ENCODE results near the gene SMIM41. TPM values are rescaled to one million over a fixed set of nuclear protein-coding genes. Genes with fewer than 3 reads are reported as not detected.

The SMIM41 gene
- total RNA-seq, 1 experiment from 2014 or later, result not detected

GRCh38 chr12:52067081-52067374, 12.5 kb upstream of the SMIM41 start:
- TF ChIP-seq, protein P1, sequence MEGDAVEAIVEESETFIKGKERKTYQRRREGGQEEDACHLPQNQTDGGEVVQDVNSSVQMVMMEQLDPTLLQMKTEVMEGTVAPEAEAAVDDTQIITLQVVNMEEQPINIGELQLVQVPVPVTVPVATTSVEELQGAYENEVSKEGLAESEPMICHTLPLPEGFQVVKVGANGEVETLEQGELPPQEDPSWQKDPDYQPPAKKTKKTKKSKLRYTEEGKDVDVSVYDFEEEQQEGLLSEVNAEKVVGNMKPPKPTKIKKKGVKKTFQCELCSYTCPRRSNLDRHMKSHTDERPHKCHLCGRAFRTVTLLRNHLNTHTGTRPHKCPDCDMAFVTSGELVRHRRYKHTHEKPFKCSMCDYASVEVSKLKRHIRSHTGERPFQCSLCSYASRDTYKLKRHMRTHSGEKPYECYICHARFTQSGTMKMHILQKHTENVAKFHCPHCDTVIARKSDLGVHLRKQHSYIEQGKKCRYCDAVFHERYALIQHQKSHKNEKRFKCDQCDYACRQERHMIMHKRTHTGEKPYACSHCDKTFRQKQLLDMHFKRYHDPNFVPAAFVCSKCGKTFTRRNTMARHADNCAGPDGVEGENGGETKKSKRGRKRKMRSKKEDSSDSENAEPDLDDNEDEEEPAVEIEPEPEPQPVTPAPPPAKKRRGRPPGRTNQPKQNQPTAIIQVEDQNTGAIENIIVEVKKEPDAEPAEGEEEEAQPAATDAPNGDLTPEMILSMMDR (conservative IDR thresholded peaks at IDR 0.05), result no peak
- TF ChIP-seq EZH2 (IDR thresholded peaks at IDR 0.05; ENCODE audit: low read depth), result no peak
- no peaks in the 10 kb centered on the region for H3K9me3 ChIP-seq (ENCODE audit: insufficient read depth, low read depth)
- H3K4me2 ChIP-seq, result no peak overlapping the region
- no peak overlapping the region for H3K27ac ChIP-seq
- H3F3A ChIP-seq (ENCODE audit: insufficient read depth, low read depth), result peaks cover 6% of the 10 kb centered on the region
- POLR2A ChIA-PET (ENCODE audit: unreplicated experiment), result no interaction called here
- CTCF ChIA-PET, result no interaction called here
- peaks cover 3% of the 10 kb centered on the region; the same call in 1 of the 2 replicates for H3K36me3 ChIP-seq (ENCODE audit: low read depth)
- peaks cover 6% of the 10 kb centered on the region; the same call in 1 of the 2 replicates for H3K27me3 ChIP-seq (ENCODE audit: insufficient read depth, low read depth)
- H4K20me1 ChIP-seq (ENCODE audit: insufficient read depth), result peaks cover 8% of the 10 kb centered on the region
- H2AFZ ChIP-seq, result no peak overlapping the region
- peaks cover 22% of the 10 kb centered on the region for H3K79me2 ChIP-seq (ENCODE audit: low read depth)
- no peak for DNase-seq
- no peak overlapping the region for H3K4me3 ChIP-seq
- intact Hi-C loops (cut with micrococcal nuclease; ENCODE audit: unreplicated experiment), result no loop called here
- no peaks in the 10 kb centered on the region for H3K9me2 ChIP-seq (ENCODE audit: insufficient read depth)
- H3K4me1 ChIP-seq (replicated peaks; ENCODE audit: insufficient read depth), result peaks cover 16% of the 10 kb centered on the region
- no TSS peak for BruUV-seq (replicated peaks)

GRCh38 chr12:52069327-52070184, 9.9 kb upstream of the SMIM41 start, which contains the start of gene ATG101:
TSS of gene ATG101 (plus strand) at chr12:52069978. CDS start at chr12:52073651, 3,673 bp downstream.
- peaks cover 6% of the 10 kb centered on the region; the same call in 1 of the 2 replicates for H3K27me3 ChIP-seq (ENCODE audit: insufficient read depth, low read depth)
- intact Hi-C loops (cut with micrococcal nuclease; ENCODE audit: unreplicated experiment), result loop anchor here (1.0 kb wide), 1 partner anchor 44 kb away; no protein-coding TSS in a partner anchor
- H2AFZ ChIP-seq, result peak within 1 kb of the TSS; percentile 82
- H3K4me2 ChIP-seq, result peak within 1 kb of the TSS; percentile 88
- peak within 1 kb of the TSS; percentile 80 for H3K27ac ChIP-seq
- peaks cover 20% of the 10 kb centered on the region for H3K4me1 ChIP-seq (replicated peaks; ENCODE audit: insufficient read depth)
- peaks cover 24% of the 10 kb centered on the region for H4K20me1 ChIP-seq (ENCODE audit: insufficient read depth)
- TF ChIP-seq, protein P1 (conservative IDR thresholded peaks at IDR 0.05), result no peak
- TF ChIP-seq EZH2 (IDR thresholded peaks at IDR 0.05; ENCODE audit: low read depth), result no peak
- DNase-seq, result peak; percentile 87
- H3F3A ChIP-seq (ENCODE audit: insufficient read depth, low read depth), result peaks cover 6% of the 10 kb centered on the region
- no TSS peak for BruUV-seq (replicated peaks)
- ChIA-PET POLR2A (ENCODE audit: unreplicated experiment) (interaction anchor here (0.6 to 1.2 kb wide), 6 partner anchors 24 to 39 kb away, joined by 3 to 11 read pairs (median 4); no protein-coding TSS in a partner anchor), CTCF (interaction anchor here (0.5 to 3.3 kb wide), 9 partner anchors 14 to 1026 kb away, joined by 3 to 20 read pairs (median 5); partner anchors contain the start of genes KRT8 and NR4A1)
- peaks cover 46% of the 10 kb centered on the region for H3K79me2 ChIP-seq (ENCODE audit: low read depth)
- no peaks in the 10 kb centered on the region for H3K9me2 ChIP-seq (ENCODE audit: insufficient read depth)
- H3K4me3 ChIP-seq, result peak within 1 kb of the TSS; percentile 89
- H3K9me3 ChIP-seq (ENCODE audit: insufficient read depth, low read depth), result no peaks in the 10 kb centered on the region
- peaks cover 14% of the 10 kb centered on the region; the same call in 1 of the 2 replicates for H3K36me3 ChIP-seq (ENCODE audit: low read depth)

DNA sequence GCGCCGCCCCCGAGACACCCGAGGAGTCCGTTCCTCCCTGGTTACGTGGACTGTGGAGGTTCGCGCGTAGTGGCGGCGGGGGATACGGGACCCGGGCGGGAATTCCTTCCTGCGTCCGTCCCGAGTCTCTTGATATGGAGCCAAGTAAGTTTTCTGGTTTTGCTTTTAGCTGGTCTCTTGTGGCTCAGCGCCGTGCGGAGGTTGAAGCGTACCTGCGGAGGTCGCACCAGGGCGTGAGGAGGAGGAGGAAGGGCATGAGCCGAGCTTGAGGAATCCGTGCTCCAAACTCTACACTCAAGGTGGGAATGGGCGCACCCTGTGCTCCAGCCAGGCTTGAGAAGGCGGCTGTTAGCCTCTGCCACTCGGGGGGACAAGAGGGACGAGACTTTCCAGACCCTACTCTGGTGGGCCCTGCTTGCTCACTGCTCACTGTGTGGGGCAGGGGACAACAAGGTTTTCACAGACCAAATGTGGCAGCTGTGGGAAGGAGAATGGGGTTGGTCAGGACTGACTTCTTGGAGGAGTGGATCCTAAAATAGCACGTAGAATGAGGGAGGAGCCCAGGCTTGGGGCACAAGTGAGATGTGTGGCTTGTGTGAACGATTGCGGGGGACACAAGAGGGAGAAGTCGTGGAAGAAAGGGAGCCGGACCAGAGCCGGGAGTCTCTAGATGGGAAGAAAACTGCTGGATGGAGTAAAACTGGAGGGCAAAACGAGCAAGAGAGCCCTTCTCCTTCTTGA, 9.1 kb upstream of the SMIM41 start:
- H3K79me2 ChIP-seq (ENCODE audit: low read depth), result peaks cover 54% of the 10 kb centered on the region
- peak overlapping the region; percentile 82 for H2AFZ ChIP-seq
- peaks cover 6% of the 10 kb centered on the region; the same call in 1 of the 2 replicates for H3K27me3 ChIP-seq (ENCODE audit: insufficient read depth, low read depth)
- peaks cover 6% of the 10 kb centered on the region for H3F3A ChIP-seq (ENCODE audit: insufficient read depth, low read depth)
- intact Hi-C loops (cut with micrococcal nuclease; ENCODE audit: unreplicated experiment), result loop anchor here (1.0 kb wide), 1 partner anchor 45 kb away; no protein-coding TSS in a partner anchor
- peaks cover 32% of the 10 kb centered on the region for H4K20me1 ChIP-seq (ENCODE audit: insufficient read depth)
- TF ChIP-seq, protein P1 (conservative IDR thresholded peaks at IDR 0.05), result no peak
- TF ChIP-seq EZH2 (IDR thresholded peaks at IDR 0.05; ENCODE audit: low read depth), result no peak
- H3K4me1 ChIP-seq (replicated peaks; ENCODE audit: insufficient read depth), result peaks cover 20% of the 10 kb centered on the region
- H3K4me3 ChIP-seq, result peak overlapping the region; percentile 89
- no peak for DNase-seq
- no peaks in the 10 kb centered on the region for H3K9me2 ChIP-seq (ENCODE audit: insufficient read depth)
- ChIA-PET CTCF (interaction anchor here (1.0 to 3.3 kb wide), 4 partner anchors 22 to 45 kb away, joined by 3 to 20 read pairs (median 11); no protein-coding TSS in a partner anchor), POLR2A (ENCODE audit: unreplicated experiment) (interaction anchor here (0.6 to 1.2 kb wide), 4 partner anchors 22 to 38 kb away, joined by 3 to 11 read pairs (median 4); no protein-coding TSS in a partner anchor)
- H3K4me2 ChIP-seq, result peak overlapping the region; percentile 88
- no peaks in the 10 kb centered on the region for H3K9me3 ChIP-seq (ENCODE audit: insufficient read depth, low read depth)
- BruUV-seq (replicated peaks), result TSS peak; percentile 60
- peak overlapping the region; percentile 80 for H3K27ac ChIP-seq
- H3K36me3 ChIP-seq (ENCODE audit: low read depth), result peaks cover 14% of the 10 kb centered on the region; the same call in 1 of the 2 replicates
